ENCODE measurements around the gene CDKN2AIPNL. TPM values are rescaled to one million over a fixed set of nuclear protein-coding genes. Genes with fewer than 3 reads are reported as not detected.
"Not testable (repeated sequence)": the region's sequence is repeated elsewhere in the genome, so short reads cannot be mapped to it uniquely, and the experiment has no call there.

CDKN2AIPNL gene
- total RNA-seq, 2 experiments from 2014 or later = 24.1 to 27.6 TPM

- Mint-ChIP-seq H3K9me3 (no peaks in the 10 kb centered on the region), H3K4me1 (peaks cover 26% of the 10 kb centered on the region), H3K27ac (peak overlapping the region; percentile 48), H3K36me3 (ENCODE audit: low read depth) (peaks cover 52% of the 10 kb centered on the region), H3K4me3 (no peak overlapping the region), H3K27me3 (no peaks in the 10 kb centered on the region)
- CTCF ChIA-PET = interaction anchor here (0.7 to 2.2 kb wide), 3 partner anchors 12 to 203 kb away, joined by 3 to 9 read pairs (median 5); no protein-coding TSS in a partner anchor
- POLR2A ChIA-PET = no interaction called here
- no peak for DNase-seq
Measured at GRCh38 chr5:134383980-134384697, 27.5 kb downstream of the CDKN2AIPNL start.

DNA sequence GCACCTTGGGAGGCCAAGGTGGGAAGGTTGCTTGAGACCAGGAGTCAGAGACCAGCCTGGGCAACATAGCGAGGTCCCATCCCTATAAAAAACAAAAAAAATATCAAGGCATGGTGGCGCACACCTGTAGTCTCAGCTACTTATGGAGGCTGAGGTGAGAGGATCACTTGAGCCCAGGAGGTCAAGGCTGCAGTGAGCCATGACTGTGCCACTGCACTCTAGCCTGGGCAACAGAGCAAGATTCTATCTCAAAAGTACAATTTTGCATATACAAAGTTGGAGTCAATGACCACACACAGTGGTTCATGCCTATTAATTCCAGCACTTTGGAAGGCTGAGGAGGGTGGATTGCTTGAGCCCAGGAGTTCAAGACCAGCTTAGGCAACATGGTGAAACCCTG is 29.5 kb downstream of the CDKN2AIPNL start:
- H3K4me3 Mint-ChIP-seq = not testable (repeated sequence)
- peaks cover 52% of the 10 kb centered on the region for H3K36me3 Mint-ChIP-seq (ENCODE audit: low read depth)
- CTCF ChIA-PET = interaction anchor here (0.7 to 2.3 kb wide), 5 partner anchors 8 to 205 kb away, joined by 3 to 6 read pairs (median 4); partner anchors contain the start of gene UBE2B

GRCh38 chr5:134380346-134380745 is 31.3 kb downstream of the CDKN2AIPNL start:
- Mint-ChIP-seq H3K9me3 (no peaks in the 10 kb centered on the region), H3K27me3 (no peaks in the 10 kb centered on the region), H3K4me3 (peak overlapping the region; percentile 4), H3K27ac (peak overlapping the region; percentile 47), H3K4me1 (peaks cover 44% of the 10 kb centered on the region), H3K36me3 (ENCODE audit: low read depth) (peaks cover 61% of the 10 kb centered on the region)
- peak; percentile 23 for DNase-seq
- POLR2A ChIA-PET = no interaction called here
- CTCF ChIA-PET = interaction anchor here (0.6 to 2.9 kb wide), 9 partner anchors 8 to 1361 kb away, joined by 3 to 8 read pairs (median 4); partner anchors contain the start of genes CDKN2AIPNL and UBE2B

More for the DNA sequence above, 29.5 kb downstream of the CDKN2AIPNL start:
- H3K9me3 Mint-ChIP-seq, H3K27me3 Mint-ChIP-seq, H3K27ac Mint-ChIP-seq, DNase-seq: not testable (repeated sequence)
- H3K4me1 Mint-ChIP-seq = peaks cover 37% of the 10 kb centered on the region
- POLR2A ChIA-PET = interaction anchor here (0.7 kb wide), 1 partner anchor 12 kb away, joined by 3 read pairs; no protein-coding TSS in a partner anchor

- CTCF ChIA-PET = no interaction called here
- Mint-ChIP-seq H3K4me3 (no peak overlapping the region), H3K27ac (no peak overlapping the region), H3K4me1 (peaks cover 57% of the 10 kb centered on the region), H3K9me3 (no peaks in the 10 kb centered on the region), H3K36me3 (ENCODE audit: low read depth) (peaks cover 55% of the 10 kb centered on the region), H3K27me3 (peaks cover 2% of the 10 kb centered on the region)
- peak; percentile 25 for DNase-seq
- POLR2A ChIA-PET = no interaction called here
Measured at GRCh38 chr5:134374232-134374631, 37.4 kb downstream of the CDKN2AIPNL start.

DNA sequence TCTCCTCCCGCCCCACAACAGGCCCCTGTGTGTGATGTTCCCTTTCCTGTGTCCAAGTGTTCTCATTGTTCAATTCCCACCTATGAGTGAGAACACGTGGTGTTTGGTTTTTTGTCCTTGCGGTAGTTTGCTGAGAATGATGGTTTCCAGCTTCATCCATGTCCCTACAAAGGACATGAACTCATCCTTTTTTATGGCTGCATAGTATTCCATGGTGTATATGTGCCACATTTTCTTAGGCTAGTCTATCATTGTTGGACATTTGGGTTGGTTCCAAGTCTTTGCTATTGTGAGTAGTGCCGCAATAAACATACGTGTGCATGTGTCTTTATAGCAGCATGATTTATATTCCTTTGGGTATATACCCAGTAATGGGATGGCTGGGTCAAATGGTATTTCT is 38.0 kb downstream of the CDKN2AIPNL start:
- H3K9me3 Mint-ChIP-seq, H3K4me3 Mint-ChIP-seq, CTCF ChIA-PET, H3K27me3 Mint-ChIP-seq, DNase-seq, H3K27ac Mint-ChIP-seq, POLR2A ChIA-PET: not testable (repeated sequence)
- Mint-ChIP-seq H3K36me3 (ENCODE audit: low read depth) (peaks cover 49% of the 10 kb centered on the region), H3K4me1 (peaks cover 52% of the 10 kb centered on the region)

DNA sequence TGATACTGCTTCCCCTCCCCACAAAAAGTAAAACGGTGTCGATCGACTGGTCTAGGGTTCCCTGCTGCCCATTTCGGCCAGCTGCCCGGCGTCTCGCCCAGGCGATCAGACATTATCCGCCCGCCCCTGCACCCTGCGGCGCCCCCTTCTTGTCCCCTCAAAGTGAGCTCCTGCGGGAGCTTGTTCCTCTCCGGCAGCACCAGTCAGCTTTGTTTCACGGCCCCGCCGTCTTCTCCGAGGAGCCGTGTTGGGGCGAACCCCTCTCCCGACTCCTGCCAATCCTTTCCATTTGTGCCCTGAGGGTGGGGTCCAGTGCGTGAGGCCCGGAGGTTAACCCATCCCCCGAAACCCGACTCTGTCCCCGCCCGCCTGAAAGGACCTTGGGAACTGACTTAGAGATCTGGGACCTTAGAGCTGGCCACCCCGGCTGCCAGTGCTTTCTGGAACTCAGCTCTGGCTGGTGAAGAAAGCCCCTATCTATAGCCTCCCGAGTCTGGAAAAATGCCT is 39.8 kb downstream of the CDKN2AIPNL start:
- Mint-ChIP-seq H3K36me3 (ENCODE audit: low read depth) (peaks cover 45% of the 10 kb centered on the region), H3K9me3 (peaks cover 2% of the 10 kb centered on the region), H3K27ac (peak overlapping the region; percentile 100), H3K4me3 (peak overlapping the region; percentile 99), H3K27me3 (peaks cover 2% of the 10 kb centered on the region), H3K4me1 (peaks cover 50% of the 10 kb centered on the region)
- POLR2A ChIA-PET = no interaction called here
- peak; percentile 47 for DNase-seq
- CTCF ChIA-PET = interaction anchor here (0.6 to 1.7 kb wide), 8 partner anchors 8 to 533 kb away, joined by 3 to 10 read pairs (median 4); partner anchors contain the start of gene PCBD2

DNA sequence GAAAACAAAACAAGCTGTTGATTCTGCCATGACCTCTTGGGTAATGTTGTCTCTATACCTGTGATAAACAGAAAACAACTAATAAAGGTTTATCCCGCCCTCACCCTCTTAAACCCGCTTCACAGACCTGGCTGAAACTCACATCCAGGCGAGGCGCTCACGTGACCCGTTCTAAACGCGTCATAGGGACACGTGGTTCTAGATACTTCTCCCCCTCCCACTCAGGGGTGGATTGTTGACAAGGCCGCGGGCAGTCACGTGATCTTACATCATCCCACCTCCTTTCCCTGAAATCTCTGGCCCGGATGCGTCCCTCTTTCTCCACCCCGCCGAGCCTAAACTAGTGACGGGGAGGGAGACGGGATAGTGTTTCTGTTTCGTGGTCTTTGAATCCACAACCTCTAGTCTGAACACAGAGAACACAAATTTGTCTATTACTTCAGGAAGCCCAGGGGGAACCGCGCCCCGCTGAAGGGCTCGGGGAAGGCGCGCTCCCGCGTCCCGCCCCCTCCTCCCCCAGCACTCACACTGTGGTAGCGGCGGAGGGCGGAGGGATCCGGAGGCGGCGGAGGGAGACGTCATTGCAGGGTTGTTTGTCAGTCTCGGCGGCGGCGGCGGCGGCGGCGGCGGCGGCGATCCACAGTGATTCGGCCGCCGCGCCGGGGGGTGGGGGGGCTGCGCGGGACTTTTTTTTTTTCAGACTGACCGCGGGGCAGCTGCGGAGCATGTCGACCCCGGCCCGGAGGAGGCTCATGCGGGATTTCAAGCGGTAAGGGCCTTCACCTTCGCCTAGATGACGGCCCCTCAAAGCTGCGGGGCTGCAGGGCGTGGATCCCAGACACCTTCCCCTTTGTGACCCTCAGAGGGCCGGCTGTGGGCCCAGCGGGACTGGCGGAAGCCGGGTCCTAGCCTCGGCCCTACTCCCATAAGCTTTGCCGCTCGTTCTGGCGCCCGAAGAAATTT is 40.5 kb downstream of the CDKN2AIPNL start, which contains the start of gene UBE2B:
TSS of gene UBE2B (plus strand) at position 699 of the 963 bp plus-strand sequence. CDS start at position 726, 27 bp downstream.
- H3K4me3 Mint-ChIP-seq = peak within 1 kb of the TSS; percentile 99
- peak; percentile 99 for DNase-seq
- peaks cover 2% of the 10 kb centered on the region for H3K9me3 Mint-ChIP-seq
- peaks cover 55% of the 10 kb centered on the region for H3K4me1 Mint-ChIP-seq
- peak within 1 kb of the TSS; percentile 100 for H3K27ac Mint-ChIP-seq
- ChIA-PET CTCF (interaction anchor here (0.6 to 1.7 kb wide), 9 partner anchors 9 to 533 kb away, joined by 3 to 10 read pairs (median 4); partner anchors contain the start of gene PCBD2), POLR2A (no interaction called here)
- peaks cover 40% of the 10 kb centered on the region for H3K36me3 Mint-ChIP-seq (ENCODE audit: low read depth)
- H3K27me3 Mint-ChIP-seq = peaks cover 2% of the 10 kb centered on the region

- CTCF ChIA-PET = interaction anchor here (1.4 to 1.9 kb wide), 2 partner anchors 156 to 217 kb away, joined by 4 to 7 read pairs; no protein-coding TSS in a partner anchor
- peaks cover 2% of the 10 kb centered on the region for H3K27me3 Mint-ChIP-seq
- H3K36me3 Mint-ChIP-seq (ENCODE audit: low read depth) = peaks cover 35% of the 10 kb centered on the region
- H3K9me3 Mint-ChIP-seq = peaks cover 2% of the 10 kb centered on the region
- H3K4me1 Mint-ChIP-seq = peaks cover 56% of the 10 kb centered on the region
- peak overlapping the region; percentile 100 for H3K27ac Mint-ChIP-seq
- no peak for DNase-seq
- POLR2A ChIA-PET = no interaction called here
- peak overlapping the region; percentile 99 for H3K4me3 Mint-ChIP-seq
Measured at GRCh38 chr5:134370311-134370870, 41.3 kb downstream of the CDKN2AIPNL start.

- Mint-ChIP-seq H3K4me1 (peaks cover 31% of the 10 kb centered on the region), H3K36me3 (ENCODE audit: low read depth) (peaks cover 12% of the 10 kb centered on the region), H3K27ac (no peak overlapping the region), H3K9me3 (peaks cover 2% of the 10 kb centered on the region), H3K4me3 (peak overlapping the region; percentile 14), H3K27me3 (no peaks in the 10 kb centered on the region)
- no peak for DNase-seq
- CTCF ChIA-PET = no interaction called here
- POLR2A ChIA-PET = no interaction called here
Measured at GRCh38 chr5:134365604-134366003, 46.1 kb downstream of the CDKN2AIPNL start.

DNA sequence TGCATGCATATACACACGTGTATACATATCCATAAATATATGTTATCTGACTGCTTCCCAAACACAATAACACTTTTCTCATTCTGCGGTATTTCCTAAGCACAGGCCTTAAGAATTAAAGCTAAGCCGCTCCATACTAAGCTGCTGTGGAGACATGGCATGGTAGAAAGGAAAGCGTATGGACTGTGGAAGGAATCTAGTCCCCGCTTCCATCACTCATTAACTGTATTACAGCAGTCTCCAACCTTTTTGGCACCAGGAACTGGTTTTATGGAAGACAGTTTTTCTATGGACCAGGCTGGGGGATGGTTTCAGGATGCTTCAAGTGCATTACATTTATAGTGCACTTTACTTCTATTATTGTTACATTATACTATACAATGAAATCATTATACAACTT is 56.0 kb downstream of the CDKN2AIPNL start:
- no peaks in the 10 kb centered on the region for H3K4me1 Mint-ChIP-seq
- CTCF ChIA-PET = no interaction called here

More for the DNA sequence above, 56.0 kb downstream of the CDKN2AIPNL start:
- H3K36me3 Mint-ChIP-seq (ENCODE audit: low read depth) = no peaks in the 10 kb centered on the region
- H3K9me3 Mint-ChIP-seq = no peaks in the 10 kb centered on the region
- H3K4me3 Mint-ChIP-seq = no peak overlapping the region
- DNase-seq = no peak
- no peaks in the 10 kb centered on the region for H3K27me3 Mint-ChIP-seq
- no peak overlapping the region for H3K27ac Mint-ChIP-seq
- POLR2A ChIA-PET = no interaction called here

Measured in activated CD4-positive, alpha-beta T cell treated with anti-CD3 and anti-CD28 coated beads, Interleukin-2, amount 10 ng/mL, durations not matched to agents 7 days and 5 days (primary cell).